ENCODE results near the gene SAE1.
A peak's percentile ranks its signal among the peaks of the same experiment; 100 is the strongest.

The SAE1 gene

DNA sequence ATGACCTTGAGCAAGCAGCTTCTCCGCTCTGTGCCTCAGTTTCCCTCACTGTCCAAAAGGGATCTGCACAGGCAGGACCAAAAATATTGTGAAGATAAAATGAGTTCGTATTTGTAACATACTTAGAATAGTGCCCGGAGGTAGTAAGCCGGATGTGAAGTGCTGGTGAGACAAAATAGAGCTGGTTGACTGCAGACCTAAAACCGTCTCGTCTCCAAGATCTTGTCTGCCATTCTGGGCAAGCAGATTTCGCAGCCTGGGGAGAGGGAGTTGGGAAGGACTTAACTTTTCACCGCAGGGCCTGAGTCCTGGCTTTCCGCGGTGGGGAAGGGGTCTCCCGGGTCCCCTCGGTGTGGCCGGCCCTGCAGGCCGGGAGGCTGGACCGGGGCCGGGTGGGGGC, 108.5 kb downstream of the SAE1 start:
- Histone ChIP-seq H3K4me3 (ENCODE audit: low read length in 2 of 2) (peak overlapping the region; percentile 49 to 60), H4K8ac (ENCODE audit: low read depth, low read length) (no peak overlapping the region), H4K91ac (ENCODE audit: low read depth, low read length, poor library complexity) (no peak overlapping the region), H3K4me2 (ENCODE audit: insufficient read depth, low read length, poor library complexity, severe bottlenecking) (peak overlapping the region; percentile 55), H2AK5ac (ENCODE audit: low read depth, low read length) (peak overlapping the region; percentile 22), H3K4me1 (ENCODE audit: control insufficient read depth in 2 of 2, insufficient read depth in 1 of 2, low read depth in 1 of 2, low read length in 2 of 2) (peaks cover 24 to 31% of the 10 kb centered on the region in 2 donors), H3K36me3 (replicated peaks in 1 of 2; ENCODE audit: control insufficient read depth in 2 of 2, insufficient read depth in 2 of 2, low read length in 2 of 2) (peaks cover 0 to 2% of the 10 kb centered on the region in 2 donors), H2BK5ac (ENCODE audit: low read length) (peak overlapping the region; percentile 10), H3K23ac (ENCODE audit: low read depth, low read length, poor library complexity) (no peak overlapping the region), H3K79me1 (ENCODE audit: low read depth, low read length) (peaks cover 7% of the 10 kb centered on the region), H3K4ac (ENCODE audit: low read length) (no peak overlapping the region), H3K18ac (ENCODE audit: low read length) (peak overlapping the region; percentile 20), H3K27ac (replicated peaks; ENCODE audit: low read length) (no peak overlapping the region), H3K27me3 (ENCODE audit: control insufficient read depth in 3 of 3, insufficient read depth in 3 of 3, low read depth in 1 of 3, low read length in 3 of 3) (peaks cover 0 to 30% (median 4%) of the 10 kb centered on the region in 3 experiments), H2AFZ (ENCODE audit: low read length) (peak overlapping the region; percentile 69), H2BK12ac (ENCODE audit: low read length) (peak overlapping the region; percentile 24), H3K9me3 (replicated peaks in 1 of 2; ENCODE audit: control insufficient read depth in 2 of 2, insufficient read depth in 1 of 2, low read depth in 1 of 2, low read length in 2 of 2) (peaks cover 0 to 6% of the 10 kb centered on the region in 2 donors), H3K14ac (ENCODE audit: low read length) (no peak overlapping the region), H2BK120ac (ENCODE audit: low read depth, low read length) (peak overlapping the region; percentile 74), H2BK15ac (ENCODE audit: low read length) (peak overlapping the region; percentile 40), H3K9ac (ENCODE audit: low read depth, low read length, poor library complexity) (peak overlapping the region; percentile 64)
- no CpG with 5 or more reads among the region's 16 CpGs for WGBS, 2 donors (ENCODE audit: extremely low coverage in 2 of 2, insufficient read length in 2 of 2, insufficient replicate concordance in 1 of 2)
- no peak for DNase-seq (ENCODE audit: low spot score)

DNA sequence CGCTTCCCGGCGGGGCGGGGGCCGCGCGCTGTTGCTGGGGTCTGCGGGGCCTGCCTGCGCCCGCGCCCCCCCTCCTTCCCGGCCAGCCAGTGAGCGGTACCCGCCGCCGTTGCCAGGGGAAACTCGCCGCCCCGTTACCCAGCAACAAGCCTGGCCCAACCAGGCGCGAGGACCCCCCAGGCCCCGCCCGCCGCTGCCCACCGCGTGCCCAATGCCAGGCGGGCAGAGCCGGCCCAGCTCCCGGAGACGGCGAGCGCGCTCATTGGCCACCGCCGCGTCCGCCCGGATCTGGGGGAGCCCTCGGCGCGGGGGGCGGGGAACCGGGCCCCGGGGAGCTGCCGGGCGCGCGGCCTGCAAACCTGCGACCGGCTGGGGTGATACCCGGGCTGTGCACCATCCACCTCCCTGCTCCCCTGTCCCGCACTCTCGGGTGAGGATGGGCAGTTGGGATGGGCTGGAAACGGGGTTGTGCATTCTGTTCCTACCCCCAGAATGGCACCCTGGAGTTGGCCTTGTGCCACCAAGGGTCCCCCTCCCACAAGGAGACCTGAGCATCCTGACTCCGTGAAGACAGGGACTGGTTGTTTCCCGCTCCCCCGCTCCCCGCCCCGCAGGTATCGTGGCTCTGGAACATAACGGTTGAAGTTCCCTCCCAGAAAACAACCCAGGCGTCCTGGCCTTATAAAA, 109.1 kb downstream of the SAE1 start:
- Histone ChIP-seq H3K27me3 (ENCODE audit: control insufficient read depth in 3 of 3, insufficient read depth in 3 of 3, low read depth in 1 of 3, low read length in 3 of 3) (peaks cover 0 to 30% (median 4%) of the 10 kb centered on the region in 3 experiments), H3K9me3 (replicated peaks in 1 of 2; ENCODE audit: control insufficient read depth in 2 of 2, insufficient read depth in 1 of 2, low read depth in 1 of 2, low read length in 2 of 2) (peaks cover 0 to 6% of the 10 kb centered on the region in 2 donors), H2AFZ (ENCODE audit: low read length) (peak overlapping the region; percentile 69), H3K4me2 (ENCODE audit: insufficient read depth, low read length, poor library complexity, severe bottlenecking) (peak overlapping the region; percentile 55), H2BK12ac (ENCODE audit: low read length) (no peak overlapping the region), H3K9ac (ENCODE audit: low read depth, low read length, poor library complexity) (peak overlapping the region; percentile 44), H3K23ac (ENCODE audit: low read depth, low read length, poor library complexity) (peak overlapping the region; percentile 80), H3K79me1 (ENCODE audit: low read depth, low read length) (peaks cover 7% of the 10 kb centered on the region), H3K4me1 (ENCODE audit: control insufficient read depth in 2 of 2, insufficient read depth in 1 of 2, low read depth in 1 of 2, low read length in 2 of 2) (peaks cover 24 to 31% of the 10 kb centered on the region in 2 donors), H3K4ac (ENCODE audit: low read length) (no peak overlapping the region), H3K36me3 (replicated peaks in 1 of 2; ENCODE audit: control insufficient read depth in 2 of 2, insufficient read depth in 2 of 2, low read length in 2 of 2) (peaks cover 0 to 2% of the 10 kb centered on the region in 2 donors), H4K91ac (ENCODE audit: low read depth, low read length, poor library complexity) (no peak overlapping the region), H3K4me3 (ENCODE audit: low read length in 2 of 2) (peak overlapping the region; percentile 3 to 49), H4K8ac (ENCODE audit: low read depth, low read length) (peak overlapping the region; percentile 17), H2BK5ac (ENCODE audit: low read length) (peak overlapping the region; percentile 10), H2BK15ac (ENCODE audit: low read length) (peak overlapping the region; percentile 58), H3K18ac (ENCODE audit: low read length) (peak overlapping the region; percentile 71), H3K14ac (ENCODE audit: low read length) (no peak overlapping the region), H3K27ac (replicated peaks; ENCODE audit: low read length) (no peak overlapping the region), H2BK120ac (ENCODE audit: low read depth, low read length) (peak overlapping the region; percentile 31), H2AK5ac (ENCODE audit: low read depth, low read length) (peak overlapping the region; percentile 96)
- DNase-seq (ENCODE audit: low spot score), result no peak
- no CpG with 5 or more reads among the region's 62 CpGs for whole genome bisulfite sequencing, 2 donors (ENCODE audit: extremely low coverage in 2 of 2, insufficient read length in 2 of 2, insufficient replicate concordance in 1 of 2)

DNA sequence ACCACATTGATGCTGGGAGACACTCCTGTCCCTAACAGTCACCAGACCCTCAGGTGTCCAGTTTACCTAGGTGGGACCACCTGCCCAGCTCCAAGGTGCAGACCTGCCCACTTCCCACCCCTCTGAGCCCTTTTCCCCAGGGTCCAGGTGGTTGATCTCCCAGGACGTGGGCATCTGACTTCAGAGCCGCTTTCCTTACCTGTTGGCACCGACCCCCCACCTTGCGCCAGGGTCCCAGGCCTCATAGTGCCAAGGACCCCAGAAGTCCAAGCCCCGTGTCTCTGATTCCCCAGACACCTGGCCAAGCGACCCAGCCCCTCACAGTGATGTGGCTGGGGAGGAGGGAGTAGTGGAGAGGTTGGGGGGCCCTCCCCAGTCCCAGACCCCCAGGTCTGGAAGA, 109.9 kb downstream of the SAE1 start:
- H2BK15ac ChIP-seq (ENCODE audit: low read length), result peak overlapping the region; percentile 58
- no peak overlapping the region for H3K27ac ChIP-seq (replicated peaks; ENCODE audit: low read length)
- H3K27me3 ChIP-seq (ENCODE audit: control insufficient read depth in 3 of 3, insufficient read depth in 3 of 3, low read depth in 1 of 3, low read length in 3 of 3), result peaks cover 0 to 30% (median 4%) of the 10 kb centered on the region in 3 experiments
- no peak overlapping the region for H3K9ac ChIP-seq (ENCODE audit: low read depth, low read length, poor library complexity)
- H3K23ac ChIP-seq (ENCODE audit: low read depth, low read length, poor library complexity), result no peak overlapping the region
- no peak overlapping the region for H3K14ac ChIP-seq (ENCODE audit: low read length)
- DNase-seq (ENCODE audit: low spot score), result no peak
- peak overlapping the region; percentile 73 for H2BK12ac ChIP-seq (ENCODE audit: low read length)
- peaks cover 0 to 6% of the 10 kb centered on the region in 2 donors for H3K9me3 ChIP-seq (replicated peaks in 1 of 2; ENCODE audit: control insufficient read depth in 2 of 2, insufficient read depth in 1 of 2, low read depth in 1 of 2, low read length in 2 of 2)
- H3K18ac ChIP-seq (ENCODE audit: low read length), result peak overlapping the region; percentile 71
- H3K36me3 ChIP-seq (replicated peaks in 1 of 2; ENCODE audit: control insufficient read depth in 2 of 2, insufficient read depth in 2 of 2, low read length in 2 of 2), result peaks cover 0 to 2% of the 10 kb centered on the region in 2 donors
- H2AFZ ChIP-seq (ENCODE audit: low read length), result peak overlapping the region; percentile 53
- H4K91ac ChIP-seq (ENCODE audit: low read depth, low read length, poor library complexity), result no peak overlapping the region
- peaks cover 7% of the 10 kb centered on the region for H3K79me1 ChIP-seq (ENCODE audit: low read depth, low read length)
- H3K4ac ChIP-seq (ENCODE audit: low read length), result no peak overlapping the region
- peaks cover 24 to 31% of the 10 kb centered on the region in 2 donors for H3K4me1 ChIP-seq (ENCODE audit: control insufficient read depth in 2 of 2, insufficient read depth in 1 of 2, low read depth in 1 of 2, low read length in 2 of 2)
- peak overlapping the region; percentile 96 for H2AK5ac ChIP-seq (ENCODE audit: low read depth, low read length)
- WGBS, 2 donors (ENCODE audit: extremely low coverage in 2 of 2, insufficient read length in 2 of 2, insufficient replicate concordance in 1 of 2), result no CpG with 5 or more reads among the region's 6 CpGs
- no peak overlapping the region for H4K8ac ChIP-seq (ENCODE audit: low read depth, low read length)
- H2BK5ac ChIP-seq (ENCODE audit: low read length), result no peak overlapping the region
- H3K4me3 ChIP-seq (ENCODE audit: low read length in 2 of 2), result peak overlapping the region in 1 of 2 donors; percentile 23
- peak overlapping the region; percentile 21 for H3K4me2 ChIP-seq (ENCODE audit: insufficient read depth, low read length, poor library complexity, severe bottlenecking)
- H2BK120ac ChIP-seq (ENCODE audit: low read depth, low read length), result peak overlapping the region; percentile 31
